CD4-positive, alpha-beta T cell (primary cell): ENCODE data around the gene FUT1. TPM values are rescaled to one million over a fixed set of nuclear protein-coding genes. Genes with fewer than 3 reads are reported as not detected.

ENCODE experiments used
- ATAC-seq: fragments of 200-7000 bp; cut with Tn5 transposase; one replicate; pipeline ENCODE4 v1.10.0; 2022; ENCODE audit warnings: mild to moderate bottlenecking; ENCODE audit not compliant: poor library complexity
- CTCF ChIA-PET: fragments of 350-600 bp; sonication (Branson Sonifier 250); formaldehyde crosslinking; loops from one replicate; lab custom pipeline; 2021; ENCODE audit warnings: antibody characterized with exemption, inconsistent platforms; lab: Charles Lee
- POLR2A ChIA-PET: fragments of 350-600 bp; sonication (Branson Sonifier 250); formaldehyde crosslinking; loops from one replicate; lab custom pipeline; 2021; ENCODE audit warnings: antibody characterized with exemption, inconsistent platforms; lab: Charles Lee
- DNase-seq, 14 experiments: peaks; one replicate each; pipeline ENCODE4 v3.0.0-alpha.2; 2013 to 2020; ENCODE audit warnings: mixed read lengths in 2 of 14
- H3K27ac ChIP-seq, 2 donors: one replicate each; pipeline versions ENCODE4 v1.5.1 to v1.7.0; 2013; ENCODE audit warnings: low read length in 2 of 2, low read depth in 1 of 2, mild to moderate bottlenecking in 1 of 2
- H3K27me3 ChIP-seq, 2 experiments: 1 replicate in 1 of 2; 2 replicates in 1 of 2; pipeline versions ENCODE4 v1.6.1 to v1.7.0; 2013; ENCODE audit warnings: low read length in 2 of 2, control low read depth in 1 of 2, mild to moderate bottlenecking in 1 of 2, moderate library complexity in 1 of 2; ENCODE audit not compliant: insufficient read depth in 2 of 2, control insufficient read depth in 1 of 2
- H3K36me3 ChIP-seq: one replicate; pipeline ENCODE4 v1.6.1; 2013; ENCODE audit warnings: low read length, control low read depth; ENCODE audit not compliant: insufficient read depth
- H3K4me1 ChIP-seq: one replicate; pipeline ENCODE4 v1.6.1; 2013; ENCODE audit warnings: low read length, control low read depth; ENCODE audit not compliant: insufficient read depth
- H3K4me3 ChIP-seq: one replicate; pipeline ENCODE4 v1.5.1; 2013; ENCODE audit warnings: mild to moderate bottlenecking, low read length, moderate library complexity
- H3K9me3 ChIP-seq, 2 experiments: 1 replicate in 1 of 2; 2 replicates in 1 of 2; pipeline versions ENCODE4 v1.6.1 to v1.7.0; 2013; ENCODE audit warnings: low read length in 2 of 2, mild to moderate bottlenecking in 2 of 2, control low read depth in 1 of 2, moderate library complexity in 1 of 2; ENCODE audit not compliant: control insufficient read depth in 1 of 2, insufficient read depth in 1 of 2
- H3K27ac Mint-ChIP-seq: one replicate; pipeline ENCODE4 v1.8.0; 2020; ENCODE audit warnings: mixed read lengths
- H3K27me3 Mint-ChIP-seq: one replicate; pipeline ENCODE4 v1.8.0; 2021; ENCODE audit warnings: mixed read lengths
- H3K36me3 Mint-ChIP-seq: one replicate; pipeline ENCODE4 v1.8.0; 2021; ENCODE audit warnings: low read depth, mixed read lengths
- H3K4me1 Mint-ChIP-seq: one replicate; pipeline ENCODE4 v1.8.0; 2021; ENCODE audit warnings: low read depth, mixed read lengths
- H3K4me3 Mint-ChIP-seq: one replicate; pipeline ENCODE4 v1.8.0; 2020; ENCODE audit warnings: mild to moderate bottlenecking, mixed read lengths
- H3K9me3 Mint-ChIP-seq: one replicate; pipeline ENCODE4 v1.8.0; 2020; ENCODE audit warnings: mixed read lengths
- intact Hi-C, 2 experiments: fragments of 100-400 bp; cut with DNase I in 1 of 2; cut with micrococcal nuclease in 1 of 2; formaldehyde crosslinking; loops; one replicate each; pipeline versions ENCODE4 v1.15.1 to v1.9.0; 2023 to 2025; cut with DNase I, micrococcal nuclease
- total RNA-seq, 174 experiments: library from RNA in 2 of 174; stranded (reverse) in 2 of 174; gene quantifications; one replicate each; pipeline ENCODE4 v1.2.3 and lab custom pipeline; 2021 to 2026
- TF ChIP-seq, protein P1 (sequence below): fragments of 200-600 bp; IDR thresholded peaks from one replicate; pipeline ENCODE4 v1.8.0; 2022; ENCODE audit warnings: antibody characterized with exemption, mild to moderate bottlenecking

Gene FUT1
- total RNA-seq, 2 experiments from 2014 or later = not detected

- H3K36me3 Mint-ChIP-seq = peaks cover 39% of the 10 kb centered on the region
- ATAC-seq = no peak
- intact Hi-C loops = no loop called here
Measured at GRCh38 chr19:48705431-48705830, 47.0 kb downstream of the FUT1 start.

DNA sequence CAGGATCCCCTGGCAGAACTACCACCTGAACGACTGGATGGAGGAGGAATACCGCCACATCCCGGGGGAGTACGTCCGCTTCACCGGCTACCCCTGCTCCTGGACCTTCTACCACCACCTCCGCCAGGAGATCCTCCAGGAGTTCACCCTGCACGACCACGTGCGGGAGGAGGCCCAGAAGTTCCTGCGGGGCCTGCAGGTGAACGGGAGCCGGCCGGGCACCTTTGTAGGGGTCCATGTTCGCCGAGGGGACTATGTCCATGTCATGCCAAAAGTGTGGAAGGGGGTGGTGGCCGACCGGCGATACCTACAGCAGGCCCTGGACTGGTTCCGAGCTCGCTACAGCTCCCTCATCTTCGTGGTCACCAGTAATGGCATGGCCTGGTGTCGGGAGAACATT is 49.1 kb downstream of the FUT1 start:
- TF ChIP-seq, protein P1, sequence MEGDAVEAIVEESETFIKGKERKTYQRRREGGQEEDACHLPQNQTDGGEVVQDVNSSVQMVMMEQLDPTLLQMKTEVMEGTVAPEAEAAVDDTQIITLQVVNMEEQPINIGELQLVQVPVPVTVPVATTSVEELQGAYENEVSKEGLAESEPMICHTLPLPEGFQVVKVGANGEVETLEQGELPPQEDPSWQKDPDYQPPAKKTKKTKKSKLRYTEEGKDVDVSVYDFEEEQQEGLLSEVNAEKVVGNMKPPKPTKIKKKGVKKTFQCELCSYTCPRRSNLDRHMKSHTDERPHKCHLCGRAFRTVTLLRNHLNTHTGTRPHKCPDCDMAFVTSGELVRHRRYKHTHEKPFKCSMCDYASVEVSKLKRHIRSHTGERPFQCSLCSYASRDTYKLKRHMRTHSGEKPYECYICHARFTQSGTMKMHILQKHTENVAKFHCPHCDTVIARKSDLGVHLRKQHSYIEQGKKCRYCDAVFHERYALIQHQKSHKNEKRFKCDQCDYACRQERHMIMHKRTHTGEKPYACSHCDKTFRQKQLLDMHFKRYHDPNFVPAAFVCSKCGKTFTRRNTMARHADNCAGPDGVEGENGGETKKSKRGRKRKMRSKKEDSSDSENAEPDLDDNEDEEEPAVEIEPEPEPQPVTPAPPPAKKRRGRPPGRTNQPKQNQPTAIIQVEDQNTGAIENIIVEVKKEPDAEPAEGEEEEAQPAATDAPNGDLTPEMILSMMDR = no peak
- ATAC-seq (no peak), DNase-seq (no peak)
- H3K36me3 Mint-ChIP-seq = peaks cover 39% of the 10 kb centered on the region
- Histone ChIP-seq H3K4me1 (no peaks in the 10 kb centered on the region), H3K4me3 (no peak overlapping the region), H3K27ac (no peak overlapping the region), H3K36me3 (peaks cover 13% of the 10 kb centered on the region), H3K27me3 (peaks cover 0 to 2% of the 10 kb centered on the region in 2 experiments), H3K9me3 (no peaks in the 10 kb centered on the region)
- ChIA-PET POLR2A (no interaction called here), CTCF (no interaction called here)
- no peak overlapping the region for H3K27ac Mint-ChIP-seq
- peaks cover 8% of the 10 kb centered on the region for H3K27me3 Mint-ChIP-seq
- intact Hi-C loops = no loop called here
- H3K4me1 Mint-ChIP-seq = no peaks in the 10 kb centered on the region
- H3K4me3 Mint-ChIP-seq = no peak overlapping the region
- H3K9me3 Mint-ChIP-seq = no peaks in the 10 kb centered on the region

More at GRCh38 chr19:48705431-48705830, 47.0 kb downstream of the FUT1 start:
- TF ChIP-seq, protein P1 = no peak
- no peaks in the 10 kb centered on the region for H3K27me3 Mint-ChIP-seq
- Histone ChIP-seq H3K36me3 (peaks cover 13% of the 10 kb centered on the region), H3K4me1 (no peaks in the 10 kb centered on the region), H3K27ac (no peak overlapping the region), H3K27me3 (no peaks in the 10 kb centered on the region), H3K9me3 (no peaks in the 10 kb centered on the region), H3K4me3 (no peak overlapping the region)
- POLR2A ChIA-PET = no interaction called here
- H3K27ac Mint-ChIP-seq = no peak overlapping the region
- CTCF ChIA-PET = no interaction called here
- no peaks in the 10 kb centered on the region for H3K9me3 Mint-ChIP-seq
- H3K4me3 Mint-ChIP-seq = no peak overlapping the region
- DNase-seq = no peak
- H3K4me1 Mint-ChIP-seq = no peaks in the 10 kb centered on the region

DNA sequence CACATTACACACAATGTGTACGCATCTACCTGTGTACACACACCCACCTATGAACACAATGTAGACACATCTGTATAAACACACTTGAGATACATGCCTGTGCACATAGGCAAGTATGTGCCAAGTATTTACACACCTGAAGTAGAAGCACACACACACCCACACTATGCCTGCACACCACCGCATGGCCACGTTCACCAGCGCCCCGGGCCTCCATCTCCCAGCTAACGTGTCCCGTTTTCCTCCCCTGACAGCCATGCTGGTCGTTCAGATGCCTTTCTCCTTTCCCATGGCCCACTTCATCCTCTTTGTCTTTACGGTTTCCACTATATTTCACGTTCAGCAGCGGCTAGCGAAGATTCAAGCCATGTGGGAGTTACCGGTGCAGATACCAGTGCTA is 49.7 kb downstream of the FUT1 start:
- Mint-ChIP-seq H3K4me3 (no peak overlapping the region), H3K27ac (no peak overlapping the region), H3K27me3 (peaks cover 8% of the 10 kb centered on the region), H3K4me1 (no peaks in the 10 kb centered on the region), H3K36me3 (peaks cover 39% of the 10 kb centered on the region), H3K9me3 (no peaks in the 10 kb centered on the region)
- TF ChIP-seq, protein P1 = no peak
- Histone ChIP-seq H3K4me3 (no peak overlapping the region), H3K36me3 (peaks cover 13% of the 10 kb centered on the region), H3K27ac (no peak overlapping the region), H3K4me1 (no peaks in the 10 kb centered on the region), H3K9me3 (no peaks in the 10 kb centered on the region), H3K27me3 (peaks cover 0 to 2% of the 10 kb centered on the region in 2 experiments)
- no peak for ATAC-seq
- intact Hi-C loops = no loop called here
- CTCF ChIA-PET = no interaction called here
- DNase-seq = no peak
- POLR2A ChIA-PET = no interaction called here
